SU-DHL-6 (cell line): ENCODE data around the gene ITGAE.

Experiments used
- EZH2phosphoT487 ChIP-seq: fragments of 200-600 bp; sonication (generic), shearing (Covaris generic); conservative IDR thresholded peaks from 2 replicates; pipeline ENCODE4 v1.6.1; 2018; ENCODE audit warnings: mild to moderate bottlenecking, antibody characterized with exemption, low read length, moderate library complexity, mixed read lengths
- TF ChIP-seq, protein P1 (sequence below): fragments of 200-600 bp; sonication (generic); IDR thresholded peaks from one replicate; pipeline ENCODE4 v1.5.1; 2017; ENCODE audit warnings: antibody characterized with exemption, mild to moderate bottlenecking, low read length, moderate library complexity; ENCODE audit not compliant: insufficient read depth, poor library complexity, severe bottlenecking

DNA sequence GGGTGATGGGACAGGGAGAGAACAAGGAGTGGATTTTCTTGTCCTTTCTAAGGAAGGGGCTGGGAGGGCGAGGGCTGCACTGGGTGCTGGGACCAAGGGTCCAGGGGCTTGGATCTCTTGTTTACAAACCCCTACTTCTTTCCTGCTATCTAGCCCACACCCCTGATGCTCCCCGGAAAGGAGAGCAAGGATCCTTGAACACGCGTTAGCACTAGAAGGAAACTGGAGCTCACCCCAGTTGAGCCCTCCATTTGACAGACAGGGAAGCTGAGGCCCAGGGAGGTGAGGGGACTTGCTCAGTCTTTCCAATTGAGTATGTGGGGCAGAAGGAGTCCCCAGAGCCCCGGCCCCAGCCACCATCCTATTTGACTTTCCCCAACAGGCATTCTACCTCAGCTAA, 4.6 kb upstream of the ITGAE start:
- TF ChIP-seq, protein P1, sequence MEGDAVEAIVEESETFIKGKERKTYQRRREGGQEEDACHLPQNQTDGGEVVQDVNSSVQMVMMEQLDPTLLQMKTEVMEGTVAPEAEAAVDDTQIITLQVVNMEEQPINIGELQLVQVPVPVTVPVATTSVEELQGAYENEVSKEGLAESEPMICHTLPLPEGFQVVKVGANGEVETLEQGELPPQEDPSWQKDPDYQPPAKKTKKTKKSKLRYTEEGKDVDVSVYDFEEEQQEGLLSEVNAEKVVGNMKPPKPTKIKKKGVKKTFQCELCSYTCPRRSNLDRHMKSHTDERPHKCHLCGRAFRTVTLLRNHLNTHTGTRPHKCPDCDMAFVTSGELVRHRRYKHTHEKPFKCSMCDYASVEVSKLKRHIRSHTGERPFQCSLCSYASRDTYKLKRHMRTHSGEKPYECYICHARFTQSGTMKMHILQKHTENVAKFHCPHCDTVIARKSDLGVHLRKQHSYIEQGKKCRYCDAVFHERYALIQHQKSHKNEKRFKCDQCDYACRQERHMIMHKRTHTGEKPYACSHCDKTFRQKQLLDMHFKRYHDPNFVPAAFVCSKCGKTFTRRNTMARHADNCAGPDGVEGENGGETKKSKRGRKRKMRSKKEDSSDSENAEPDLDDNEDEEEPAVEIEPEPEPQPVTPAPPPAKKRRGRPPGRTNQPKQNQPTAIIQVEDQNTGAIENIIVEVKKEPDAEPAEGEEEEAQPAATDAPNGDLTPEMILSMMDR = no peak
- TF ChIP-seq EZH2phosphoT487 = no peak
